Calu3 (cell line): ENCODE data around the gene HLA-C. TPM values are rescaled to one million over a fixed set of nuclear protein-coding genes. Genes with fewer than 3 reads are reported as not detected.
A peak's percentile ranks its signal among the peaks of the same experiment; 100 is the strongest.

Experiments used
- BruUV-seq: library from RNA; stranded (reverse); fragments of 400-500 nt; replicated peaks from 2 replicates; lab custom pipeline; 2021; lab: Mats Ljungman, UMichigan
- CTCF ChIA-PET: fragments of 300-600 bp; sonication (Branson Sonifier 250); formaldehyde crosslinking; loops from one replicate; lab custom pipeline; 2022; ENCODE audit warnings: antibody characterized with exemption; lab: Charles Lee
- DNase-seq: peaks from one replicate; pipeline ENCODE4 v3.0.0; 2022
- H3K27ac Mint-ChIP-seq: one replicate; pipeline ENCODE4 v1.8.0; 2022; ENCODE audit warnings: mixed read lengths; ENCODE audit not compliant: unreplicated experiment
- H3K27me3 Mint-ChIP-seq: one replicate; pipeline ENCODE4 v1.8.0; 2022; ENCODE audit warnings: mixed read lengths; ENCODE audit not compliant: unreplicated experiment
- H3K36me3 Mint-ChIP-seq: one replicate; pipeline ENCODE4 v1.8.0; 2022; ENCODE audit warnings: mild to moderate bottlenecking, moderate library complexity, mixed read lengths; ENCODE audit not compliant: insufficient read depth, unreplicated experiment
- H3K4me1 Mint-ChIP-seq: one replicate; pipeline ENCODE4 v1.8.0; 2022; ENCODE audit warnings: mild to moderate bottlenecking, low read depth, mixed read lengths; ENCODE audit not compliant: unreplicated experiment
- H3K4me3 Mint-ChIP-seq: one replicate; pipeline ENCODE4 v1.8.0; 2022; ENCODE audit warnings: mild to moderate bottlenecking, low read depth, moderate library complexity, mixed read lengths; ENCODE audit not compliant: unreplicated experiment
- H3K9me3 Mint-ChIP-seq: one replicate; pipeline ENCODE4 v1.8.0; 2022; ENCODE audit warnings: low read depth, mixed read lengths; ENCODE audit not compliant: unreplicated experiment
- CTCF ChIP-seq: fragments of 200-600 bp; IDR thresholded peaks from one replicate; pipeline ENCODE4 v1.8.0; 2022; ENCODE audit warnings: antibody characterized with exemption; ENCODE audit not compliant: unreplicated experiment
- intact Hi-C: fragments of 100-400 bp; cut with micrococcal nuclease; formaldehyde crosslinking; loops from one replicate; pipeline ENCODE4 v1.10.0; 2022; ENCODE audit not compliant: unreplicated experiment
- total RNA-seq: library from RNA; stranded (reverse); gene quantifications from 2 replicates; pipeline ENCODE4 v1.2.3, GENCODE V29; 2022

Gene HLA-C
- total RNA-seq, 1 experiment from 2014 or later, result 652 TPM

- Mint-ChIP-seq H3K4me1 (no peaks in the 10 kb centered on the region), H3K27me3 (peaks cover 98% of the 10 kb centered on the region), H3K36me3 (peaks cover 9% of the 10 kb centered on the region), H3K9me3 (no peaks in the 10 kb centered on the region), H3K4me3 (peak overlapping the region; percentile 46), H3K27ac (no peak overlapping the region)
- no peak for DNase-seq
- intact Hi-C loops, result no loop called here
- TF ChIP-seq CTCF, result no peak
- no TSS peak for BruUV-seq
- CTCF ChIA-PET, result interaction anchor here (0.6 kb wide), 2 partner anchors 16 to 190 kb away, joined by 5 to 7 read pairs; no protein-coding TSS in a partner anchor
Observed at GRCh38 chr6:31308845-31309175, 36.9 kb upstream of the HLA-C start.

- CTCF ChIA-PET, result interaction anchor here (0.6 kb wide), 2 partner anchors 17 to 190 kb away, joined by 5 to 7 read pairs; no protein-coding TSS in a partner anchor
- H3K4me3 Mint-ChIP-seq, result peak overlapping the region; percentile 46
- peaks cover 9% of the 10 kb centered on the region for H3K36me3 Mint-ChIP-seq
- peaks cover 98% of the 10 kb centered on the region for H3K27me3 Mint-ChIP-seq
- H3K9me3 Mint-ChIP-seq, result no peaks in the 10 kb centered on the region
- DNase-seq, result no peak
- H3K4me1 Mint-ChIP-seq, result no peaks in the 10 kb centered on the region
- intact Hi-C loops, result no loop called here
- no peak for TF ChIP-seq CTCF
- H3K27ac Mint-ChIP-seq, result no peak overlapping the region
- no TSS peak for BruUV-seq
Observed at GRCh38 chr6:31308050-31308844, 36.4 kb upstream of the HLA-C start.

GRCh38 chr6:31307669-31308049, 35.8 kb upstream of the HLA-C start:
- intact Hi-C loops, result no loop called here
- peaks cover 98% of the 10 kb centered on the region for H3K27me3 Mint-ChIP-seq
- peaks cover 9% of the 10 kb centered on the region for H3K36me3 Mint-ChIP-seq
- no peaks in the 10 kb centered on the region for H3K4me1 Mint-ChIP-seq
- DNase-seq, result no peak
- BruUV-seq, result no TSS peak
- H3K4me3 Mint-ChIP-seq, result no peak overlapping the region
- no peak for TF ChIP-seq CTCF
- no peaks in the 10 kb centered on the region for H3K9me3 Mint-ChIP-seq
- no peak overlapping the region for H3K27ac Mint-ChIP-seq
- CTCF ChIA-PET, result interaction anchor here (0.5 to 0.7 kb wide), 2 partner anchors 13 to 29 kb away, joined by 3 to 8 read pairs; no protein-coding TSS in a partner anchor

- peaks cover 9% of the 10 kb centered on the region for H3K36me3 Mint-ChIP-seq
- no peak overlapping the region for H3K4me3 Mint-ChIP-seq
- H3K27ac Mint-ChIP-seq, result no peak overlapping the region
- intact Hi-C loops, result no loop called here
- H3K9me3 Mint-ChIP-seq, result no peaks in the 10 kb centered on the region
- peaks cover 98% of the 10 kb centered on the region for H3K27me3 Mint-ChIP-seq
- CTCF ChIA-PET, result no interaction called here
- H3K4me1 Mint-ChIP-seq, result no peaks in the 10 kb centered on the region
- no peak for TF ChIP-seq CTCF
- no TSS peak for BruUV-seq
- DNase-seq, result no peak
Observed at GRCh38 chr6:31305703-31306219, 33.9 kb upstream of the HLA-C start.
